Activated naive CD4-positive, alpha-beta T cell treated with Interleukin-2 at 50 U/mL for 16 hours (primary cell): Measurements from ENCODE around the gene MED29.

Experiments used
- DNase-seq: peaks from one replicate; pipeline ENCODE4 v3.0.0-alpha.2; 2020

The MED29 gene

GRCh38 chr19:39390751-39391437 lies at the start of gene MED29, which contains the start of gene PAF1:
Gene MED29 (plus strand): TSS chr19:39391378. CDS start chr19:39391423, 45 bp downstream.
Gene PAF1 (minus strand): TSS chr19:39391106. CDS start chr19:39390864, 242 bp downstream.
- DNase-seq, result peak; percentile 97

- DNase-seq, result peak; percentile 99
Observed at GRCh38 chr19:39341719-39342604, 49.2 kb upstream of the MED29 start, which contains the start of gene SAMD4B. Gene SAMD4B (plus strand): TSS chr19:39342421. CDS start chr19:39356894, 14,473 bp downstream.

DNA sequence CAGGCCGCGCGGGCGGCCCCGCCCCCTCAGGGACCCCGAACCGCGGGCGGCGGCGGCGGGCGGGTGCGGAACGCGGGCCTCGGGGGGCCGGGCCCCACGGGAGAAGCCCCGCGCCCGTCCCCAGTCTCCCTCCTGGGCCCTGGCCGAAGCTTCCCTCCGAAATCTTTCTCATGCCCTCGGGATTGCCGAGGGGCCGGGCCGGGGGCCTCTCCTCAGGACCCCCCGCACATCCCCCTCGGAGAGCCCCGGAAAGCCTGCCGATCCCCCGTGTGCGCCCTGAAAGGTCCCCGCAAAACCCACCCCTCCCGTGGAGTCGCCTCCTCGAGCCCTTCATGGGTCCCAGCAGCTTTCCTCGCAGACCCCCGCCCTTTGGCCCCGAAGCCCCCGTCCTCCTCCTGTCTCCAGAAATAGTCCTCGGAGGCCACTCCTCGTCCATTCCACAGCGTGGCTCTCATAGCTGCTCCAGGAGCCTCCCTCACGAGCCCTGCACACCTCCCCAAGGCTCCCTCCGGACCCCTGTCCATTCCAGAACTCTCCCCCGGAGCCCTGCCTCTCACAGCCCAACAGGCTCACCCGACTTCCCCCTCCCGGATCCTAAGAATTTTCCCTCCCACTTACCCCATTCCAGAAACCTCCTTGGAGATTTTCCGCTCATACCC lies 48.4 kb upstream of the MED29 start:
- DNase-seq, result no peak

- no peak for DNase-seq
Observed at GRCh38 chr19:39345956-39346355, 45.2 kb upstream of the MED29 start.

GRCh38 chr19:39347332-39348164 lies 43.6 kb upstream of the MED29 start:
- no peak for DNase-seq

DNA sequence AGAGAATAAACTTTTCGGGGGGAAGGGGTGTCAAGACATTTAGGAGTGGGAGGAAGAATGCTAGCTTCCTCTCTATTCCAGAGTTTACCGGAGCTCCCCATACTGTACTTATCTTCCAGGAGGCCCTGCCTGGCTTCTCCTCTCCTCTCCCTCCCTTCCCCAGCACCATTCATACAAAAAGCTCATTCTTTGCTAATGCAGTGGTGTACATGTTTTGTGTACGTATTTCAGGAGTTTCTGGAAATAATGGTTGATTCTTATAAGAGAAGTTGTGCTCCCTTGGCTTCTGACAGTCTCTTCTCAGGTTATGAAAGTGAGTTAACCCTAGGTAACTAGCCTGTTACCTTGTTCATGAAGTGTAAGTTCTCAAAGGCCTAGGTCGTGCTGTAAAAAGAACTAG lies 41.9 kb upstream of the MED29 start:
- no peak for DNase-seq

GRCh38 chr19:39350156-39350555 lies 41.0 kb upstream of the MED29 start:
- no peak for DNase-seq

GRCh38 chr19:39351537-39352064 lies 39.6 kb upstream of the MED29 start:
- DNase-seq, result peak; percentile 45

- no peak for DNase-seq
Observed at GRCh38 chr19:39352381-39353255, 38.6 kb upstream of the MED29 start.

DNA sequence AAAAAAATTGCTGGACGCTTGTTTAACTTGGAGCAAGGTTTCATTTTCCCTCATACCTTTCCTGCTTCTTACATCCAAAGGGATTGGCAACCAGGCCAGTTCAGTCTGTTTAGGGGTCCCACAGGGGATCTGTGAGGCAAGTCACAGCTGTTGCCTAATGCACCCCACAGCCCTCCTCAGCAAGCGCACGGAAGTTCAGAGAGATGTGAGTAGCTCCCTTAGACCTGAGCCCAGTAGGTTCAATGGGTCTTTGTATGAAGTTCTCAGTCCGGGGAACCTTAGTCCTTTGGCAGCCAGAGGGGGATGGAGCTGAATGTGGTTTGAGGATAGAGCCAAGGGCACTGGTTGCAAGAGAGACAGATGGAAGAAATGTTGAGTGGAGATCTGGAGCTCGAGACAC lies 35.9 kb upstream of the MED29 start:
- DNase-seq, result no peak

DNA sequence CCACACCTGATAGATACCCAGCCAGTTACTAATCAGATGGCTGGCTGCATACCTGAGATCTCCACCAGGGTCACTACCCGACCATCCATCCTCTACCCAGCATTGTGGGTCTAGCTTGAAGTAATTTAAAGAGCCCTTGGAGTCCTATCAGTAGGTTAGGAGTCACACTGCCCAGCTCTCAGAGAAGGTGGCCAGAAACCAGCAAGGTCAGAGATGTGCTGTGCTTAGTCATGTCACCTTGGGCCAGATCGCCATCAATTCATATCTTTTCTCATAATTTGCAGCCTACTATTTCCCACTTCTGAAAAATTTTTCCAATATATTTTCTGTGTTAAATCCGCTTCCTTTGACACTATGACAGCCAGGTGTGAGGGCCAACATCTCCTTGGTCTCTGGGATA lies 35.1 kb upstream of the MED29 start:
- no peak for DNase-seq

DNA sequence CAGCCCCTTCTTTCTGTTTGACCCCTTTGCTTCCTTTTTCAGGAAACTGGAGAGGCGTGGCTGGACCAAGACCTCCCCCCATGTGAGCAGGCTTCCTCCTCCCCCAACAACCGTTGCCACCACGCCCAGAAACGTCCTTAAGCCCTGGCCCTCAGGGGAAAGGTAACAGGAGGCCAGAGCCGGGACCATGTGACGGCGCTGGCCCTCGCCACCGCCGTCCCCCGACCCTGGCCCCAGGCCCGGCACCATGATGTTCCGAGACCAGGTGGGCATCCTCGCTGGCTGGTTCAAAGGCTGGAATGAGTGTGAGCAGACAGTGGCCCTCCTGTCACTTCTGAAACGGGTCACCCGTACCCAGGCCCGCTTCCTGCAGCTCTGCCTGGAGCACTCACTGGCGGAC lies 34.5 kb upstream of the MED29 start:
- DNase-seq, result no peak

- no peak for DNase-seq
Observed at GRCh38 chr19:39359026-39359425, 32.2 kb upstream of the MED29 start.

DNA sequence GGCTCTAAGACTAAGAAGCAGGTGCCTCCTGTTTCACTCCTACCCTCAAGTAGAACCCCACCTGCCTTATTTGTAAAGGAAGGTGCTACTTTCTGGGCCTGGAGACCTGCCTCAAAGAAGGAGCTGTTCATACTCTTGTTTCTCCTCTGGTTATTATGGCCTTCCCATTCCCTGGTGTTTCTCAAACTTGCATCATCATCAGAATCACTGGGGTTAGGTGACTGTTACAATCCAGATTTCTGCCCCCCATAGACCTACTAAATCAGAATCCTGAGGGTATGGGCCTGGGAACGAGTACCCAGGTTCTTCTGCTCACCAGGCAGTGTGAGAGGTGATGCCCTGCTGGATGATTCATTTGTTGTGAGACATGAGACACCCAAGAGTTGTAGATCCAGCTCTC lies 30.6 kb upstream of the MED29 start:
- DNase-seq, result no peak

- no peak for DNase-seq
Observed at GRCh38 chr19:39362682-39363657, 28.2 kb upstream of the MED29 start.

DNA sequence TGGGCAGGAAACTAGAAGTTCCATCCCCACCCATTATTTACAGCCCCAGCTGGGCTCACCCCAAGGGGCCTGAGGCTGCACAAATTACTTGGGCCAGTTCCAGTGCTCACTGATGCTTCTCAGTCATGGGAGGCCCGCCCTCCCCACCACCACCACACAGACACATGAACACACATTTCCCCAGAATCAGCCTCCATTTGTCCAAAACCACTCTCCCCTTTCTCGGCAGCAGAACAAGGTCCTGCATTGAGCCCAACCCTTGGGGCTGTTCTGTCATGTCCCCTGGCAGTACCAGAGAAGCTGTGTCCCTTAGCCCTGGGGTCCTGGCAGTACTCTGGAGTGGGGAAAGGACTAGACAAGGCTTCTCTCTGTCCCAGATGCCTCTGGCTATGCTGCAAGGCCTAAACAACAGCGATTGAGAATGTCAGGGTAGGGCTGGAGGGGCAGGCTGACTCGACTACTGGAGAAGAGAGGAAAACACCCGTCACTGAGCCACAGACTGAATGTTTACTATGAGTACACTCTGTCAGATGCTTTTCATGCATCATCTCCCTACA lies 27.2 kb upstream of the MED29 start:
- DNase-seq, result no peak

DNA sequence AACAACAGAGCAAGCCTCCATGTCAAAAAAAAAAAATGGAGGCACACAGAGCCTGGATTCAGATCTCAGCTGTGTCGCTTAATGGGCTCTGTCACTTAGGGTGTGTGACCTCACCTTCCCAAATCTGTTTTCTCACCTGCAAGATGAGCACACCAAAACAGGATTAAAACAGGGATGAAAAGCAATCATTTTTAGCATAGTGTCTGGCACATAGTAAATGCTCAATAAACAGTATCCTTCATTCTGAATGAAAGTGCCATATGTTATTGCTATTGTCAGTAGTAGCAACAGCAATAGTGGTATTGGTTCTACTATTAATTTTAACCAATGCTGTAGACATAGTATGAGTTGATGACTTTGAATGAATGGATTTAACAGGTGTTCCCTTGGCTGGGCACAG lies 25.6 kb upstream of the MED29 start:
- no peak for DNase-seq

- DNase-seq, result no peak
Observed at GRCh38 chr19:39369200-39369599, 22.0 kb upstream of the MED29 start.

GRCh38 chr19:39370735-39371134 lies 20.4 kb upstream of the MED29 start:
- no peak for DNase-seq
